Tibial nerve (tissue), 4 donors: Measurements from ENCODE around the gene PRLHR. TPM values are rescaled to one million over a fixed set of nuclear protein-coding genes. Genes with fewer than 3 reads are reported as not detected.

Experiments
- DNase-seq, 2 donors: peaks; one replicate each; pipeline ENCODE4 v3.0.0-alpha.2; 2019; ENCODE audit warnings: low spot score in 2 of 2
- H3K27ac ChIP-seq, 4 donors: fragments of 200-600 bp; sonication (generic) in 3 of 4; one replicate each; pipeline ENCODE4 v1.5.1; 2017 to 2019; ENCODE audit warnings: mild to moderate bottlenecking in 1 of 4
- H3K27me3 ChIP-seq, 2 donors: fragments of 200-600 bp; sonication (generic) in 1 of 2; one replicate each; pipeline versions ENCODE4 v1.5.1 to v1.6.0; 2017 to 2019
- H3K36me3 ChIP-seq, 3 donors: fragments of 200-600 bp; sonication (generic); one replicate each; pipeline ENCODE4 v1.5.1; 2018 to 2019
- H3K4me1 ChIP-seq, 4 donors: fragments of 200-600 bp; sonication (generic) in 3 of 4; one replicate each; pipeline ENCODE4 v1.5.1; 2017 to 2019
- H3K4me3 ChIP-seq, 4 donors: fragments of 200-600 bp; sonication (generic) in 3 of 4; one replicate each; pipeline ENCODE4 v1.5.1; 2017 to 2019; ENCODE audit warnings: mild to moderate bottlenecking in 1 of 4, moderate library complexity in 1 of 4
- H3K9me3 ChIP-seq, 4 donors: fragments of 200-600 bp; sonication (generic) in 3 of 4; one replicate each; pipeline ENCODE4 v1.5.1; 2017 to 2019
- CTCF ChIP-seq, 5 experiments: fragments of 200-600 bp in 3 of 5; fragments of 450-650 bp in 2 of 5; sonication (generic) in 3 of 5; IDR thresholded peaks; one replicate each; pipeline ENCODE4 v1.5.1; 2016 to 2019; ENCODE audit warnings: antibody characterized with exemption in 5 of 5, mild to moderate bottlenecking in 3 of 5, moderate library complexity in 2 of 5
- EP300 ChIP-seq, 2 donors: sonication (generic); formaldehyde crosslinking; IDR thresholded peaks; one replicate each; pipeline ENCODE4 v1.6.1; 2017; ENCODE audit warnings: antibody characterized with exemption in 2 of 2, mild to moderate bottlenecking in 1 of 2
- POLR2A ChIP-seq, 2 donors: fragments of 450-650 bp; IDR thresholded peaks; one replicate each; pipeline ENCODE4 v1.6.1; 2017; ENCODE audit warnings: antibody characterized with exemption in 2 of 2, mild to moderate bottlenecking in 2 of 2, moderate library complexity in 2 of 2
- WGBS, 2 donors: methylation state at CpG; one replicate each; pipeline ENCODE4 v1.1.5; 2018; 5-methylcytosine and 5-hydroxymethylcytosine counted together
- total RNA-seq, 4 donors: library from RNA; depleted of rRNA; stranded (reverse); fragments of >200 nt; gene quantifications; one replicate each; pipeline ENCODE4 v1.1.0, GENCODE V29; 2016

Gene PRLHR
- total RNA-seq, 4 donors from 2014 or later, result not detected

GRCh38 chr10:118586911-118587310, 8.5 kb downstream of the PRLHR start:
- H3K36me3 ChIP-seq, result no peaks in the 10 kb centered on the region
- H3K9me3 ChIP-seq, result no peaks in the 10 kb centered on the region
- no peak for DNase-seq
- no peaks in the 10 kb centered on the region for H3K4me1 ChIP-seq
- no peak overlapping the region for H3K4me3 ChIP-seq
- no peak for TF ChIP-seq EP300 (IDR thresholded peaks at IDR 0.05)
- TF ChIP-seq POLR2A (IDR thresholded peaks at IDR 0.05), result no peak
- no peak for TF ChIP-seq CTCF (IDR thresholded peaks at IDR 0.05)
- no peak overlapping the region for H3K27ac ChIP-seq
- H3K27me3 ChIP-seq, result peaks cover 0 to 6% of the 10 kb centered on the region in 2 donors

GRCh38 chr10:118585794-118586193, 9.7 kb downstream of the PRLHR start:
- Histone ChIP-seq H3K9me3 (no peaks in the 10 kb centered on the region), H3K27ac (no peak overlapping the region), H3K36me3 (no peaks in the 10 kb centered on the region), H3K4me3 (no peak overlapping the region), H3K4me1 (no peaks in the 10 kb centered on the region), H3K27me3 (peaks cover 0 to 3% of the 10 kb centered on the region in 2 donors)
- TF ChIP-seq POLR2A (IDR thresholded peaks at IDR 0.05) (no peak), EP300 (IDR thresholded peaks at IDR 0.05) (no peak), CTCF (IDR thresholded peaks at IDR 0.05) (no peak)
- no peak for DNase-seq
- WGBS, 2 donors, result 72 to 85% methylated on average over 1 of the region's 1 CpG

- 70 to 81% methylated on average over 5 of the region's 5 CpGs for WGBS, 2 donors
- no peak for TF ChIP-seq POLR2A (IDR thresholded peaks at IDR 0.05)
- no peak for TF ChIP-seq EP300 (IDR thresholded peaks at IDR 0.05)
- no peak for TF ChIP-seq CTCF (IDR thresholded peaks at IDR 0.05)
- no peaks in the 10 kb centered on the region for H3K36me3 ChIP-seq
- no peak overlapping the region for H3K27ac ChIP-seq
- peaks cover 0 to 3% of the 10 kb centered on the region in 2 donors for H3K27me3 ChIP-seq
- DNase-seq, result no peak
- no peaks in the 10 kb centered on the region for H3K4me1 ChIP-seq
- no peaks in the 10 kb centered on the region for H3K9me3 ChIP-seq
- no peak overlapping the region for H3K4me3 ChIP-seq
Observed at GRCh38 chr10:118585234-118585633, 10.2 kb downstream of the PRLHR start.

GRCh38 chr10:118584181-118584954, 11.1 kb downstream of the PRLHR start:
- DNase-seq, result no peak
- no peaks in the 10 kb centered on the region for H3K9me3 ChIP-seq
- H3K27me3 ChIP-seq, result peaks cover 0 to 3% of the 10 kb centered on the region in 2 donors
- no peak overlapping the region for H3K27ac ChIP-seq
- WGBS, 2 donors, result 72 to 74% methylated on average over 6 of the region's 6 CpGs
- no peaks in the 10 kb centered on the region for H3K36me3 ChIP-seq
- H3K4me1 ChIP-seq, result no peaks in the 10 kb centered on the region
- no peak overlapping the region for H3K4me3 ChIP-seq
- TF ChIP-seq EP300 (IDR thresholded peaks at IDR 0.05) (no peak), POLR2A (IDR thresholded peaks at IDR 0.05) (no peak), CTCF (IDR thresholded peaks at IDR 0.05) (no peak)

- TF ChIP-seq POLR2A (IDR thresholded peaks at IDR 0.05), result no peak
- Histone ChIP-seq H3K36me3 (no peaks in the 10 kb centered on the region), H3K4me3 (no peak overlapping the region), H3K9me3 (no peaks in the 10 kb centered on the region), H3K27me3 (no peaks in the 10 kb centered on the region), H3K4me1 (no peaks in the 10 kb centered on the region), H3K27ac (no peak overlapping the region)
- no peak for DNase-seq
- WGBS, 2 donors, result 89 to 91% methylated on average over 5 of the region's 5 CpGs
Observed at GRCh38 chr10:118583611-118584010, 11.8 kb downstream of the PRLHR start.
